ENCODE data around the gene EEIG1.

DNA sequence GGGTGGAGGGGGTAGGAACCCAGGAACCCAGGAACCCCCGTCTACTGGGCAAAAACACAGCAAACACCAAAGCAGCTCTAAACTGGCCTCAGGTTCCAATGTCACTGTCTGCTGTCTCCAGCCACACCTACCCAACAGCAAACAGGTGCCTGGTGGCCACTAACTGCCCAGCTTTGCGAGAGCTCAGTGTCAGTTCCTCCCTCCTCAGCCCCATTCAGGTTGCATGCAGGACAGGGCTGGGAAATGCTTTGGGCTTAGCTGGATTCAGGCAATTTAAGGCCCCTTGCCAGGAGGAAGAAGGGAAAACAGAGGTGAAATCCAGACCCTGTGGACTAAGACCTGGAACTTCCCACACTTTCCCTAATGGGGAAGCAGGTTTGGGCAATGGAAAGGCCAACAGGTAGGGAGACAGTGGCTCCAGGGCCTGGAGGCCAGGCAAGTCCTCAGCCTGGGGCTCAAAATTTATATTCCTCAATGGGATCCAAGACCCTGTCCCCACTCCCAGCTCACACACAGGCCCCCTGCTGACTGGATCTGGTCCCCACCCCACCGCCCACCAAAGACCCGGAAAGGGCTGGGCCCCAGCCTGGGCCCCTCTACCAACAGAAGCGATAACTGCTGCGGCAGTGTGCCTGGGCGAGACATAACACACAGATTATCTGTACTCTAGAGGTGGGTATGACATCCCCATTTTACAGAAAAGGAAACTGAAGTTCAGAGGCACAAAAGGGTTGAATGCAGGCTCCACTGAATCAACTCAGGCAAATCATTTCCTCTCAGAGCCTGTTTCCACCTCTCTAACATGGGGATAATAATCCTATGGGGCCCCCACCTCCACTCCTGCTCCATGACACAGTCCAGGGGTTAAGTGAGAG is 3.5 kb downstream of the EEIG1 start:
- TF ChIP-seq, protein P1, sequence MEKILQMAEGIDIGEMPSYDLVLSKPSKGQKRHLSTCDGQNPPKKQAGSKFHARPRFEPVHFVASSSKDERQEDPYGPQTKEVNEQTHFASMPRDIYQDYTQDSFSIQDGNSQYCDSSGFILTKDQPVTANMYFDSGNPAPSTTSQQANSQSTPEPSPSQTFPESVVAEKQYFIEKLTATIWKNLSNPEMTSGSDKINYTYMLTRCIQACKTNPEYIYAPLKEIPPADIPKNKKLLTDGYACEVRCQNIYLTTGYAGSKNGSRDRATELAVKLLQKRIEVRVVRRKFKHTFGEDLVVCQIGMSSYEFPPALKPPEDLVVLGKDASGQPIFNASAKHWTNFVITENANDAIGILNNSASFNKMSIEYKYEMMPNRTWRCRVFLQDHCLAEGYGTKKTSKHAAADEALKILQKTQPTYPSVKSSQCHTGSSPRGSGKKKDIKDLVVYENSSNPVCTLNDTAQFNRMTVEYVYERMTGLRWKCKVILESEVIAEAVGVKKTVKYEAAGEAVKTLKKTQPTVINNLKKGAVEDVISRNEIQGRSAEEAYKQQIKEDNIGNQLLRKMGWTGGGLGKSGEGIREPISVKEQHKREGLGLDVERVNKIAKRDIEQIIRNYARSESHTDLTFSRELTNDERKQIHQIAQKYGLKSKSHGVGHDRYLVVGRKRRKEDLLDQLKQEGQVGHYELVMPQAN (IDR thresholded peaks at IDR 0.05; ENCODE audit: borderline replicate concordance): no peak
- TF ChIP-seq, protein P2, sequence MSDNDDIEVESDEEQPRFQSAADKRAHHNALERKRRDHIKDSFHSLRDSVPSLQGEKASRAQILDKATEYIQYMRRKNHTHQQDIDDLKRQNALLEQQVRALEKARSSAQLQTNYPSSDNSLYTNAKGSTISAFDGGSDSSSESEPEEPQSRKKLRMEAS (CRISPR knock-in tag; IDR thresholded peaks at IDR 0.05): no peak
- TF ChIP-seq ZNF23 (CRISPR knock-in tag; IDR thresholded peaks at IDR 0.05) (no peak), RFX5 (IDR thresholded peaks at IDR 0.05; ENCODE audit: low read depth, low read length) (no peak), POLR2AphosphoS5 (IDR thresholded peaks at IDR 0.05; ENCODE audit: control insufficient read depth, insufficient read depth, low read depth, low read length) (no peak), YBX1 (IDR thresholded peaks at IDR 0.05) (no peak), HLTF (IDR thresholded peaks at IDR 0.05) (no peak), NONO (IDR thresholded peaks at IDR 0.05; ENCODE audit: low read depth in 2 of 2, low read length in 1 of 2) (no peak), ZFP30 (CRISPR knock-in tag; IDR thresholded peaks at IDR 0.05; ENCODE audit: borderline replicate concordance) (no peak), CEBPG (CRISPR knock-in tag; IDR thresholded peaks at IDR 0.05) (no peak), CEBPG (tag; conservative IDR thresholded peaks at IDR 0.05 in 1 of 2, IDR thresholded peaks at IDR 0.05 in 1 of 2) (no peak)
- TF ChIP-seq, protein P3, sequence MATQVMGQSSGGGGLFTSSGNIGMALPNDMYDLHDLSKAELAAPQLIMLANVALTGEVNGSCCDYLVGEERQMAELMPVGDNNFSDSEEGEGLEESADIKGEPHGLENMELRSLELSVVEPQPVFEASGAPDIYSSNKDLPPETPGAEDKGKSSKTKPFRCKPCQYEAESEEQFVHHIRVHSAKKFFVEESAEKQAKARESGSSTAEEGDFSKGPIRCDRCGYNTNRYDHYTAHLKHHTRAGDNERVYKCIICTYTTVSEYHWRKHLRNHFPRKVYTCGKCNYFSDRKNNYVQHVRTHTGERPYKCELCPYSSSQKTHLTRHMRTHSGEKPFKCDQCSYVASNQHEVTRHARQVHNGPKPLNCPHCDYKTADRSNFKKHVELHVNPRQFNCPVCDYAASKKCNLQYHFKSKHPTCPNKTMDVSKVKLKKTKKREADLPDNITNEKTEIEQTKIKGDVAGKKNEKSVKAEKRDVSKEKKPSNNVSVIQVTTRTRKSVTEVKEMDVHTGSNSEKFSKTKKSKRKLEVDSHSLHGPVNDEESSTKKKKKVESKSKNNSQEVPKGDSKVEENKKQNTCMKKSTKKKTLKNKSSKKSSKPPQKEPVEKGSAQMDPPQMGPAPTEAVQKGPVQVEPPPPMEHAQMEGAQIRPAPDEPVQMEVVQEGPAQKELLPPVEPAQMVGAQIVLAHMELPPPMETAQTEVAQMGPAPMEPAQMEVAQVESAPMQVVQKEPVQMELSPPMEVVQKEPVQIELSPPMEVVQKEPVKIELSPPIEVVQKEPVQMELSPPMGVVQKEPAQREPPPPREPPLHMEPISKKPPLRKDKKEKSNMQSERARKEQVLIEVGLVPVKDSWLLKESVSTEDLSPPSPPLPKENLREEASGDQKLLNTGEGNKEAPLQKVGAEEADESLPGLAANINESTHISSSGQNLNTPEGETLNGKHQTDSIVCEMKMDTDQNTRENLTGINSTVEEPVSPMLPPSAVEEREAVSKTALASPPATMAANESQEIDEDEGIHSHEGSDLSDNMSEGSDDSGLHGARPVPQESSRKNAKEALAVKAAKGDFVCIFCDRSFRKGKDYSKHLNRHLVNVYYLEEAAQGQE (IDR thresholded peaks at IDR 0.05; ENCODE audit: borderline replicate concordance): no peak
- TF ChIP-seq, protein P3 (CRISPR knock-in tag; IDR thresholded peaks at IDR 0.05; ENCODE audit: low read depth): no peak
- TF ChIP-seq, protein P4, sequence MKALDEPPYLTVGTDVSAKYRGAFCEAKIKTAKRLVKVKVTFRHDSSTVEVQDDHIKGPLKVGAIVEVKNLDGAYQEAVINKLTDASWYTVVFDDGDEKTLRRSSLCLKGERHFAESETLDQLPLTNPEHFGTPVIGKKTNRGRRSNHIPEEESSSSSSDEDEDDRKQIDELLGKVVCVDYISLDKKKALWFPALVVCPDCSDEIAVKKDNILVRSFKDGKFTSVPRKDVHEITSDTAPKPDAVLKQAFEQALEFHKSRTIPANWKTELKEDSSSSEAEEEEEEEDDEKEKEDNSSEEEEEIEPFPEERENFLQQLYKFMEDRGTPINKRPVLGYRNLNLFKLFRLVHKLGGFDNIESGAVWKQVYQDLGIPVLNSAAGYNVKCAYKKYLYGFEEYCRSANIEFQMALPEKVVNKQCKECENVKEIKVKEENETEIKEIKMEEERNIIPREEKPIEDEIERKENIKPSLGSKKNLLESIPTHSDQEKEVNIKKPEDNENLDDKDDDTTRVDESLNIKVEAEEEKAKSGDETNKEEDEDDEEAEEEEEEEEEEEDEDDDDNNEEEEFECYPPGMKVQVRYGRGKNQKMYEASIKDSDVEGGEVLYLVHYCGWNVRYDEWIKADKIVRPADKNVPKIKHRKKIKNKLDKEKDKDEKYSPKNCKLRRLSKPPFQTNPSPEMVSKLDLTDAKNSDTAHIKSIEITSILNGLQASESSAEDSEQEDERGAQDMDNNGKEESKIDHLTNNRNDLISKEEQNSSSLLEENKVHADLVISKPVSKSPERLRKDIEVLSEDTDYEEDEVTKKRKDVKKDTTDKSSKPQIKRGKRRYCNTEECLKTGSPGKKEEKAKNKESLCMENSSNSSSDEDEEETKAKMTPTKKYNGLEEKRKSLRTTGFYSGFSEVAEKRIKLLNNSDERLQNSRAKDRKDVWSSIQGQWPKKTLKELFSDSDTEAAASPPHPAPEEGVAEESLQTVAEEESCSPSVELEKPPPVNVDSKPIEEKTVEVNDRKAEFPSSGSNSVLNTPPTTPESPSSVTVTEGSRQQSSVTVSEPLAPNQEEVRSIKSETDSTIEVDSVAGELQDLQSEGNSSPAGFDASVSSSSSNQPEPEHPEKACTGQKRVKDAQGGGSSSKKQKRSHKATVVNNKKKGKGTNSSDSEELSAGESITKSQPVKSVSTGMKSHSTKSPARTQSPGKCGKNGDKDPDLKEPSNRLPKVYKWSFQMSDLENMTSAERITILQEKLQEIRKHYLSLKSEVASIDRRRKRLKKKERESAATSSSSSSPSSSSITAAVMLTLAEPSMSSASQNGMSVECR (CRISPR knock-in tag; IDR thresholded peaks at IDR 0.05): no peak

Measured in K562 (cell line).